ENCODE data around the gene MYO1E. TPM values are rescaled to one million over a fixed set of nuclear protein-coding genes. Genes with fewer than 3 reads are reported as not detected.
"Not testable (repeated sequence)": the region's sequence is repeated elsewhere in the genome, so short reads cannot be mapped to it uniquely, and the experiment has no call there.

MYO1E gene
- total RNA-seq, 2 donors from 2014 or later = 66.3 to 92.0 TPM

DNA sequence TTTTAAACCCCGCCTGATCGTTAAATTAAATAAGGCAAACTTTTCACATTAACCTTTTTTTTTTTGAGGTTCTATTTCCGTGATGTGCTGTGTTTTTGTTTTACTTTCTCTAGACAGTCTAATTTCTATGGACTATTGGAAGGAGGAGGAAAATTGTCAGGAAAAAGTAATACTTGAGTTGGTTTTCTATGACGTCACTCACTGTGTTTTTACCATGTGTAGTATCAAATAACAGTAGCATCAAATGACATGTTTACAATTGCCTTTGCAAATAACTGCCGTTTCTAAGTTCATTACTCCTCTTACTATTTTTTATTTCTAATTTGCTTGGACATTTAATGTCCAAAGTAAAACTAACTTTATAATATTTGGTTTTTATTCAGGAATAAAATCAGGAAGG lies 32.3 kb downstream of the MYO1E start:
- 61% methylated on average over 5 of the region's 5 CpGs for WGBS
- Histone ChIP-seq H3K9me3 (no peaks in the 10 kb centered on the region), H3K27me3 (replicated peaks; ENCODE audit: insufficient read depth) (no peaks in the 10 kb centered on the region), H3K4me3 (no peak overlapping the region), H3K36me3 (no peaks in the 10 kb centered on the region), H3K4me1 (replicated peaks) (no peaks in the 10 kb centered on the region), H3K27ac (no peak overlapping the region)
- no peak for DNase-seq (ENCODE audit: low spot score)
- intact Hi-C loops (cut with DNase I) = no loop called here
- TF ChIP-seq POLR2AphosphoS5 (IDR thresholded peaks at IDR 0.05) = no peak
- no peak for TF ChIP-seq POLR2A (IDR thresholded peaks at IDR 0.05)
- TF ChIP-seq, protein P1, sequence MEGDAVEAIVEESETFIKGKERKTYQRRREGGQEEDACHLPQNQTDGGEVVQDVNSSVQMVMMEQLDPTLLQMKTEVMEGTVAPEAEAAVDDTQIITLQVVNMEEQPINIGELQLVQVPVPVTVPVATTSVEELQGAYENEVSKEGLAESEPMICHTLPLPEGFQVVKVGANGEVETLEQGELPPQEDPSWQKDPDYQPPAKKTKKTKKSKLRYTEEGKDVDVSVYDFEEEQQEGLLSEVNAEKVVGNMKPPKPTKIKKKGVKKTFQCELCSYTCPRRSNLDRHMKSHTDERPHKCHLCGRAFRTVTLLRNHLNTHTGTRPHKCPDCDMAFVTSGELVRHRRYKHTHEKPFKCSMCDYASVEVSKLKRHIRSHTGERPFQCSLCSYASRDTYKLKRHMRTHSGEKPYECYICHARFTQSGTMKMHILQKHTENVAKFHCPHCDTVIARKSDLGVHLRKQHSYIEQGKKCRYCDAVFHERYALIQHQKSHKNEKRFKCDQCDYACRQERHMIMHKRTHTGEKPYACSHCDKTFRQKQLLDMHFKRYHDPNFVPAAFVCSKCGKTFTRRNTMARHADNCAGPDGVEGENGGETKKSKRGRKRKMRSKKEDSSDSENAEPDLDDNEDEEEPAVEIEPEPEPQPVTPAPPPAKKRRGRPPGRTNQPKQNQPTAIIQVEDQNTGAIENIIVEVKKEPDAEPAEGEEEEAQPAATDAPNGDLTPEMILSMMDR (IDR thresholded peaks at IDR 0.05) = no peak

DNA sequence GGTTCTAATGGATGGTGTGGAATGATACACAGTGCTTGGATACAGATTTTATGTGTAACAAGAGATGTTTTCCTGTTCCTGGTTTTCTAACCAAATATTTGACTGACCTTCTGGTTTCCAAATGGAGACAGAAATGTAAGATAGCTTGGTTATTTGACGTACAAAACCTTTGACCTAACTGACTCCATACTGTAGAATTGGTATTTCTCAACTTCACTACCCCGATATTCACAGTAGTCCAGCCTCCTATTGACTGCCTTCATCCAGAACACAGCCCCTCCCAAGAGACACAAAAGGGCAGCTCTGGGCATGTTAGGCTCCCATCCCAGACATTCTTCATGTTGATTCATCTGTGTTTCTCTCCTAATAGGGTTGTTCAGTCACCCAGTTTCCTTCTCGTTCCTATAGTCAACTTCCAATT lies 33.4 kb downstream of the MYO1E start:
- TF ChIP-seq, protein P1 (IDR thresholded peaks at IDR 0.05) = no peak
- peak; percentile 6 for TF ChIP-seq POLR2AphosphoS5 (IDR thresholded peaks at IDR 0.05)
- no peak overlapping the region for H3K27ac ChIP-seq

DNA sequence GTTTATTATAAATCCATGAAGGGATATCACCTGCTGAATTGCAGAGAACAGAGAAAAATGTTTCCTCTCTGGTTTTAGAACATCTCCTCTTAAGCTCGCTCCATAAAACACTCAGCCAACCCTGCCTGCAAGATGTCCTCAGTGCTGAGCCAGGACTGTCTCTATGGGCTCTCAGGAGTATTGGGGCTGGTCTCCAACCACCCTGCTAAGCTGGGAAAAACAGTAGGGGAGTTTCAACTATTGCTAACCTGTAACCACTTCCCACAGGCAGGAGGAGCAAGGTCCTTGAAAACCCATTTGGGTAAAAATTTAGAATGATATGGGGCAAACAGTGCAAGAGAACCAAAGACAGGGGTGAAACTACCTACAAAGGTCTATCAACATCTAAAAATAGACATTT lies 34.3 kb downstream of the MYO1E start:
- 91% methylated on average over 1 of the region's 1 CpG for whole genome bisulfite sequencing
- no peaks in the 10 kb centered on the region for H3K4me1 ChIP-seq (replicated peaks)
- no peak overlapping the region for H3K4me3 ChIP-seq
- intact Hi-C loops (cut with DNase I) = no loop called here
- no peak overlapping the region for H3K27ac ChIP-seq
- no peaks in the 10 kb centered on the region for H3K36me3 ChIP-seq
- no peaks in the 10 kb centered on the region for H3K27me3 ChIP-seq (replicated peaks; ENCODE audit: insufficient read depth)
- TF ChIP-seq POLR2AphosphoS5 (IDR thresholded peaks at IDR 0.05) (no peak), POLR2A (IDR thresholded peaks at IDR 0.05) (no peak)
- TF ChIP-seq, protein P1 (IDR thresholded peaks at IDR 0.05) = no peak
- DNase-seq (ENCODE audit: low spot score) = no peak
- no peaks in the 10 kb centered on the region for H3K9me3 ChIP-seq

More for the DNA sequence above, 33.4 kb downstream of the MYO1E start:
- H3K4me1 ChIP-seq (replicated peaks) = no peaks in the 10 kb centered on the region
- intact Hi-C loops (cut with DNase I) = no loop called here
- no peaks in the 10 kb centered on the region for H3K27me3 ChIP-seq (replicated peaks; ENCODE audit: insufficient read depth)
- no peak overlapping the region for H3K4me3 ChIP-seq
- no peaks in the 10 kb centered on the region for H3K36me3 ChIP-seq
- 59% methylated on average over 3 of the region's 3 CpGs for WGBS
- no peaks in the 10 kb centered on the region for H3K9me3 ChIP-seq
- peak; percentile 8 for DNase-seq (ENCODE audit: low spot score)

DNA sequence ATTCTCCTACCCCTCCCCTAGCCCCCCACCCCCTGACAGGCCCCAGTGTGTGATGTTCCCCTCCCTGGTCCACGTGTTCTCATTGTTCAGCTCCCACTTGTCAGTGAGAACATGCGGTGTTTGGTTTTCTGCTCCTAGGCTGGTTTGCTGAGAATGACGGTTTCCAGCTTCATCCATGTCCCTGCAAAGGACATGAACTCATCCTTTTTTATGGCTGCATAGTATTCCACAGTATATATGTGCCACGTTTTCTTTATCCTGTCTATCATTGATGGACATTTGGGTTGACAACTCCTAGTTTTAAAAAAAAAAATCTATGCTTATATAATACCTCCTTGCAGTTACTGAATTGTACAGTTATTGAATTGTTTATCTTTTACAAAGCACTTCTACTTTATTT lies 35.9 kb downstream of the MYO1E start:
- DNase-seq (ENCODE audit: low spot score); H3K4me3 ChIP-seq; H3K4me1 ChIP-seq (replicated peaks); H3K27ac ChIP-seq; intact Hi-C loops (cut with DNase I); H3K27me3 ChIP-seq (replicated peaks; ENCODE audit: insufficient read depth); H3K36me3 ChIP-seq; H3K9me3 ChIP-seq: not testable (repeated sequence)
- 95% methylated on average over 4 of the region's 4 CpGs for WGBS

DNA sequence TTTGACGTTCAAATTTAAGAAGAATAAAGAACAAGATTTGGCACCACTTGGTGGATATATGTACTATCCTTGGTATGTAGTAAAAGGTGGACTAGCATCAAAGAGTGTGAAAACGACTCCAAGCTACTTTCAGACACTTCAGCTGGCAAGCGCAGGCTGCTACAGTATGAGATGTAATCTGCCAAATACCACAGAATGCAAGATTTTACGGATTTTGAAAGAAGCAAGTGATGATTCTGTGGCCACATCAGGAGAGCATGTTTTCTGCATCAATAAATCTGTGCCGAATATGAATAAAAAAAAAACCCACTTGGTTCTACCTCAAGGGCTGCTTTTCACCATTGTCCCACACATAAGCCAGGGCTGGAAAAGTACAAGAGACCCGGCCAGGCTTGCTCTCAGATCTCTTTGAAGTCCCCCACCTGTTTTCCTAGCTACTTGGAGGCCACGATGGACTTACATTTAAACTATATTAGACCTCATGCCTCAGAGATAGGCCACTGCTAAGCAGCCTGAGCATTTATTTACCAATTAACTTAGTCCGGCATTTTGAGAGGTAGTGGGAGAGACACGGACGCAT lies 37.4 kb downstream of the MYO1E start:
- no peak for DNase-seq (ENCODE audit: low spot score)
- intact Hi-C loops (cut with DNase I) = no loop called here
- TF ChIP-seq POLR2AphosphoS5 (IDR thresholded peaks at IDR 0.05) = no peak
- TF ChIP-seq, protein P1 (IDR thresholded peaks at IDR 0.05) = no peak
- TF ChIP-seq POLR2A (IDR thresholded peaks at IDR 0.05) = no peak

More for the DNA sequence above, 37.4 kb downstream of the MYO1E start:
- Histone ChIP-seq H3K27me3 (replicated peaks; ENCODE audit: insufficient read depth) (no peaks in the 10 kb centered on the region), H3K4me1 (replicated peaks) (no peaks in the 10 kb centered on the region), H3K9me3 (no peaks in the 10 kb centered on the region), H3K36me3 (no peaks in the 10 kb centered on the region), H3K27ac (no peak overlapping the region), H3K4me3 (no peak overlapping the region)
- WGBS = 48% methylated on average over 10 of the region's 10 CpGs

All from prostate gland (tissue), 2 donors.